Kidney tubule cell (primary cell): ENCODE results near the gene GRIP1.

ENCODE experiments used
- DNase-seq: peaks from one replicate; pipeline ENCODE4 v3.0.0-alpha.2; 2018; ENCODE audit warnings: low spot score

GRIP1 gene

GRCh38 chr12:66598079-66598478 is 80.8 kb downstream of the GRIP1 start:
- no peak for DNase-seq

GRCh38 chr12:66596199-66596598 is 82.7 kb downstream of the GRIP1 start:
- DNase-seq: peak; percentile 15

GRCh38 chr12:66594688-66595087 is 84.2 kb downstream of the GRIP1 start:
- DNase-seq: no peak

- DNase-seq: no peak
Observed at GRCh38 chr12:66590275-66590985, 88.4 kb downstream of the GRIP1 start.

GRCh38 chr12:66589095-66589494 is 89.8 kb downstream of the GRIP1 start:
- no peak for DNase-seq

- DNase-seq: no peak
Observed at GRCh38 chr12:66587912-66588311, 91.0 kb downstream of the GRIP1 start.

DNA sequence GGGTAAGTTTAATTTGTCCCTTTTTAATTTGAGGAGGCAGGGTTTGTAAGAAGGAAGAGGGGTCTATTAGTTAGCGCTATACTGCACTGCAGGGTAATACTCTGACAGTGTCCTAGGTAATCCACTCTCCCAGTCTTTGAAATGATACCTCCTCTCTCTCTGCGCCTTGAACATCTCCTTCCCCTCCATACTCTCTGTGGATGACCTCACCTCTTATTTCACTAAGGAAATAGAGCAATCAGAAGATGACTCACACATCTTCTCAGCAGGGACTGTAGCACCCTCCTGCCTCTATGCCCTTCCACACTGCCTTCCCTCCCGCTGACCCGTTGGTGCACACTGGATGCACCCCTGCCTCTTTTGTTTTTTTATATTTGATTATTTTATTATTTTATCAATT is 94.2 kb downstream of the GRIP1 start:
- peak; percentile 54 for DNase-seq

GRCh38 chr12:66573605-66574004 is 105.3 kb downstream of the GRIP1 start:
- DNase-seq: no peak

DNA sequence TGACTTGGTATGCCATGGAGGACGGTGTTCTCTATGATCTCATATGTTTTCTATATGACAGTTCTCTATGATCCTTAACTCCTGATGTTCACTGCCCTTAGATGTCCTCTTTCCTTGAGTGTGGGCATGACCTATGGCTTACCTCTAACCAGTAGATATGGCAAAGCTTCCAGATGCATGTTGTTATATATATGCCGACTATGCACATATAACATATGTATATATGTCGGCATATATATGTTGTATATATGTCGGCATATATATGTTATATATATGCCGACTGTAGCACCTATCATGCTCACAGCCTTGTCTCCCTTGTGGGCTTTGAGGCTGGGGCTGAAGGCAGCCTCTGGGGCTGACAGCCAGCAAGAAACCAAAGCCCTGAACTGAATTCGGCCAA is 106.0 kb downstream of the GRIP1 start:
- DNase-seq: no peak

- DNase-seq: no peak
Observed at GRCh38 chr12:66571361-66571915, 107.4 kb downstream of the GRIP1 start.

GRCh38 chr12:66563220-66563619 is 115.7 kb downstream of the GRIP1 start:
- no peak for DNase-seq

DNA sequence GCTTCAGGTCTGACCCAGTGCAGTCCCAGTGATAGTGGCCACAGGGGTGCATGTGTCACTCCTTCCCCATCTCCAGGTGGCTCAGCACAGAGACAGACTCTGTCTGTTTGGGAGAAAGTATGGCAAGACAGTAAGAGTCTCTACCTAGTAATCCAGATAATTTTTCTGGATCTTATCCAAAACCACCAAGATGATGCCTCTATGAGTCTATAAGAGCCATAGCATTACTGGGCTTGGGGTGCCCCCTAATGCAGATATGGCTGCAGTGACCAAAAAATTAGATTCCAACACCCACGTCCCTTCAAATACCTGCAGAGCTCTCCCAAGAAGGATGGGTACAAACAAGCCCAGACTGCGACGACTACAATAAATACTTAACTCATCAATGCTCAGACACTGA is 123.8 kb downstream of the GRIP1 start:
- DNase-seq: peak; percentile 54

DNA sequence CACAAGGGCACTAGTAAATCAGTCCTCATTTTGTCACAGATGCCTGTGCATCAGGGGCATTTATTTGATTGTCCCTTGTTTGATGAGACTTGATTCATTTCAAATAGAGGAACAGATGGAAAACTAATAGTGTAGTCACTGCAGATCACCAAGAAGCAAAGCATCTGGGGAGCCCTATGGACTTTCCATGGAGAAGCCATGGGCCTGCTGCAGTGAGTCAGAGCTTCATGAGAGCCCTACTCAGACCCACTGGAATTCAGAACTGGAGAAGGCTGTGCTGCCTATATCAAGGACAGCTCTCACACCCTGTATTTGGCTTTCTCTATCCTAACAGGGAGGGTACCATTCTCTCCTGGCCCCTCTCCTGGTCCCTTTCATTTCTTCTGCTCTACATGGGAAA is 126.2 kb downstream of the GRIP1 start:
- DNase-seq: peak; percentile 26

DNA sequence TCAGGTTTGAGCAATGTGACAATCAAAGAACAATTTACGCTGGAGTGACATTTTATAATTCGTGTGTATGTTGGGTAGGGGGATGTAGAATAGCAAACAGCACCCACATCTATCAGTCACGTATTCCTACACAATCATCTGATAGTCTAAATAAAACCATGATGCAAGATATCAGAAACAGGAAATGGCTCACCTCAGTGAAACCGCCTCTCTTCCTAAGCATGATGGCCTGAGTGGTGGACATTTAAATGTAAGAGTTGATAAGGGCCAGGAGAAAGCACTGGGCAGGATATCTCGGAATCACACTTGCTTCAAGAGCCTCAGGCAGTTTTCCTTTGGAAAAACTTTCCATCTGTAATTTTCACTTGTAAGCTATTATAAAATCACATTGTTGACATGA is 128.2 kb downstream of the GRIP1 start:
- DNase-seq: no peak

DNA sequence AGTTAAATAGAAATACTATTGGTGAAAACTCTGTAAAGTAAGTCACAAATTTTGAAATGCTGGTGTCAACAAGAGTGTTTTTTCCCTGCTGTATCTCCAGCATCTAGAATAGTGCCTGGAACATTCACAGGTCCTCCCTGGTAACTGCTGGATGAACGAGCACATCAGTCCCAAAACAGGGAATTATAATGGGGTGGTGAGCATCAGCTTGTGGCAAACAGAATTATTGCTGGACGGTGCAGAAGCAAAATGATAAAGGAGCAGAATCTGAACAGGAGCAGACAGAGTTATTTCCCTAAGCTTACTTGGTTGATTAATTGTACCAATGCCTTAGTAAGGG is 129.9 kb downstream of the GRIP1 start:
- DNase-seq: no peak

- DNase-seq: no peak
Observed at GRCh38 chr12:66548338-66549049, 130.4 kb downstream of the GRIP1 start.

DNA sequence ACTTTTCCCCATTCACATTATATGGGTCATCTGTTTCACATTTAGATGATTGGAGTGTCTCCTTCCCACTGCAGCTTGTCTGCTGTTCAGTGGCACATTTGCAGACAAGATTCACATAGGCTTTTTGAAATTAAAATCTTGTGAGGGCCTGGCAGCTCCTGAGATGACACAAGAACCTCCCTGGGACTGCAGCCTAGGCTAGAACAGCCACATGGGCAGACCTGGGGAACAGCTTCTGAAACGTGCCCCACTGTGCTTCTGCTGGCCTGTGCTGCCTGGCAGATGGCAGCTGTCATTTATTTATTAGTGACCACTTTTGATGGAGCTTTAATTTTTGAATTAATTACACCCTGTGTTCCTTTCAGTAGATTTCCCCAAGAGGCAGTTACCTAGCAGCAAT is 137.4 kb downstream of the GRIP1 start:
- no peak for DNase-seq

DNA sequence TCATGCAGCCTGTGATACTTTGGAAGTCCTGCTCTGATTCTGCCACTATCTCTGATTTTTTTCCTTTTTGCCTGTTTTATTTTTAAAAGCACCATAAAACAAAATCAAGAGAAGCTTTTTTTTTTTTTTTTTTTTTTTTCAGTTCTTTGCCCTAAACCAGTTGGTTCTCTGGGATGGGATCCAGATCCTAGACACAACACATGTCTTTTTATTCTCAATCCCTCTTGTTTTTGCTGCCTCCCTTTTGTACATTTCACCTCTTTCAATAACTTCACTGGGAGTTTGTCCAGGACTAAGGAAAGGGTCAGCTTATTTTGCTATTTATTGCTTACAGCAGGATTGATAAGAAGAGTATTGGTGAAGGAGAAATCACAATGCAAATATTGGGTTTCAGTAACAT is 139.4 kb downstream of the GRIP1 start:
- no peak for DNase-seq

DNA sequence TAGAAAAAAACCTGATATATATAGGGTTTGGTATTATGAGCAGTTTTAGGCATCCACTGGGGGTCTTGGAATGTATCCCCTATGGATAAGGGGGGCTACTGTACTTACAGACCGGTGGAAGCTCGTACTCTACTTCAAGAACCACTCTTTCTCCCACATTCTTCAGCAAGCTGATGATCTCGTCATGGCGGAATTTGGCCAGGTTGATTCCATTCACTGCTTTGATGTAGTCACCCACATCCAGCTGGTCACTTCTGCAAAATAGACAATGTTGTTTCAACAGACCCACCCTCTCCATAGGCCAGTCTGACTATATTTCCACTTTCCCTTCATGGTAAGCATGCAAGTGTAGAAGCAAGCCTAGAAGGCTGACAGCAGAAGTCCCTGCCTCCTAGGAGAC is 139.9 kb downstream of the GRIP1 start:
- peak; percentile 79 for DNase-seq

DNA sequence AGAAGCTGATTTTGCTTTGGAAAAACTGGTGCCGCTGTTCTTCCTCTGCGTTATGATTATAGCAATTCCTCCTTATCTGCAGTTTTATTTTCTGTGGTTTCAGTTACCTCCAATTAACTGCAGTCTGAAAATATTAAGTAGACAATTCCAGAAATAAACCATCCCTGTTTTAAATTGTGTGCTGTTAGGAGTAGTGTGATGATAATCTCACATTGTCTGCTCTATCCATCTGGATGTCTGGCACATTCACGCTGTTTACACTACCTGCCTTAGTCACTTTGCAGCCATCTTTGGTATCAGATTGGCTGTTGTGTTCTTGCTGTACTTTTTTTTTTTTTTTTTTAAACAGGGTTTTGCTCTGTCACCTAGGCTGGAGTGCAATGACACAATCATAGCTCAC is 141.0 kb downstream of the GRIP1 start:
- no peak for DNase-seq

DNA sequence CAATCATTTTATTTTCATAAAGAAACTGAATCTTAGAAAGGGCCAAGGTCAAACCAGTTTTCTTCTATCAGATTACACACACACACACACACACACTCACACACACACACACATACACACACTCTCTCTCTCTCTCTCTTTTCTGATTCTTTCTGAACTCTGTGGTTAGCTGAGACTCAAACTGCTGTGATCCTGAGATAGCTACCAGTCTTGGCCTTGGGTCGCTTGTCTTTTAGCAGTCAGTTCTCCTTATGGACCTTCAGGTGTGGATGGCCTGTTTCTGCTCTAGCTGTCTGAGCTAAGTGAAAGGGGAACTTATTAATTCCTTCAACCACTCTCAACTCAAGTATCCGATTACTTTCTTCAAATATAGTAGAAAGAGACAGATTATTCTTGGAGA is 145.1 kb downstream of the GRIP1 start:
- no peak for DNase-seq

- no peak for DNase-seq
Observed at GRCh38 chr12:66531766-66532165, 147.1 kb downstream of the GRIP1 start.

GRCh38 chr12:66529934-66530333 is 148.9 kb downstream of the GRIP1 start:
- no peak for DNase-seq

DNA sequence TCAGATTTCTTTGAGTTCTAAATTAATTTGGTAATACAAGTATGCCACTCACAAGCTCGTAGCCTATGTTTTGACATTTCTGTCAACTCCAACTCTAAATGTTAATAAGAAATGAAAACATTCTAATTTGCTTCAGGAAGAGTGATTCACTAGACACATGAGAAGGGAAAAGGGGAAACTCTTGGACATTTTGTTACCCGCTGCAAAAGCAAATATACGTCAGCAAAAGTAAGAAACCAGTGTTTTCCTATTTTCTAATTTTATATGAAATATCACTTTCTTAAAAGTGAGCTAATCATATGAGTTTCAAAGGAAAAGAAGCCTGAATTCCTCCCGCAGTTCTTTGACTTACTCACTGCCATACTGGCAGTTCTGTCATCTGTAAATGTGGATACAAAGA is 162.3 kb downstream of the GRIP1 start:
- DNase-seq: no peak
